T-cell (primary cell): ENCODE measurements around the gene TEX48. TPM values are rescaled to one million over a fixed set of nuclear protein-coding genes. Genes with fewer than 3 reads are reported as not detected.

Source experiments
- ATAC-seq, 4 experiments: fragments of 200-7000 bp in 3 of 4; fragments of 150-1000 bp in 1 of 4; cut with Tn5 transposase; replicated peaks in 1 of 4; 1 replicate in 3 of 4; 2 replicates in 1 of 4; pipeline ENCODE4 v1.10.0; 2021; ENCODE audit warnings: moderate library complexity in 3 of 4, mild to moderate bottlenecking in 2 of 4, moderate number of reproducible peaks in 1 of 4
- CTCF ChIA-PET, 2 donors: fragments of 300-600 bp; sonication (Branson Sonifier 250); formaldehyde crosslinking; loops; one replicate each; lab custom pipeline; 2022; ENCODE audit warnings: antibody characterized with exemption in 2 of 2; lab: Charles Lee
- POLR2A ChIA-PET, 2 donors: fragments of 300-600 bp; sonication (Branson Sonifier 250); formaldehyde crosslinking; loops; one replicate each; lab custom pipeline; 2022; ENCODE audit warnings: antibody characterized with exemption in 2 of 2; lab: Charles Lee
- DNase-seq, 35 experiments: peaks; one replicate each; pipeline versions ENCODE4 v3.0.0 to v3.0.0-alpha.2; 2013 to 2023
- H3K27ac ChIP-seq: one replicate; pipeline ENCODE4 v1.5.1; 2013; ENCODE audit warnings: low read length
- H3K27me3 ChIP-seq, 2 experiments: replicated peaks in 1 of 2; 1 replicate in 1 of 2; 2 replicates in 1 of 2; pipeline versions ENCODE4 v1.6.1 to v1.7.0; 2013; ENCODE audit warnings: low read length in 1 of 2, mixed read lengths in 1 of 2; ENCODE audit not compliant: control insufficient read depth in 2 of 2, insufficient read depth in 2 of 2; ENCODE audit errors: extremely low read depth in 1 of 2
- H3K36me3 ChIP-seq, 2 donors: 1 replicate in 1 of 2; 2 replicates in 1 of 2; pipeline versions ENCODE4 v1.6.1 to v1.7.0; 2013; ENCODE audit warnings: low read length in 1 of 2; ENCODE audit not compliant: control insufficient read depth in 2 of 2, insufficient read depth in 1 of 2; ENCODE audit errors: extremely low read depth in 1 of 2
- H3K4me1 ChIP-seq, 2 experiments: 1 replicate in 1 of 2; 2 replicates in 1 of 2; pipeline versions ENCODE4 v1.6.1 to v1.7.0; 2013; ENCODE audit warnings: low read length in 2 of 2, mixed read lengths in 1 of 2; ENCODE audit not compliant: insufficient read depth in 2 of 2, control insufficient read depth in 1 of 2; ENCODE audit errors: extremely low read depth in 1 of 2
- H3K4me3 ChIP-seq, 2 donors: 1 replicate in 1 of 2; 2 replicates in 1 of 2; pipeline versions ENCODE4 v1.5.1 to v1.7.0; 2013; ENCODE audit warnings: mild to moderate bottlenecking in 2 of 2, low read length in 1 of 2, moderate library complexity in 1 of 2; ENCODE audit not compliant: control insufficient read depth in 1 of 2; ENCODE audit errors: extremely low read depth in 1 of 2
- H3K9me3 ChIP-seq: 2 replicates; pipeline ENCODE4 v1.7.0; 2013
- H3K27ac Mint-ChIP-seq, 2 donors: one replicate each; pipeline ENCODE4 v1.8.0; 2020 to 2021; ENCODE audit warnings: mild to moderate bottlenecking in 2 of 2, mixed read lengths in 2 of 2
- H3K27me3 Mint-ChIP-seq, 2 donors: one replicate each; pipeline ENCODE4 v1.8.0; 2021 to 2022; ENCODE audit warnings: mixed read lengths in 2 of 2
- H3K36me3 Mint-ChIP-seq: one replicate; pipeline ENCODE4 v1.8.0; 2021; ENCODE audit warnings: mixed read lengths
- H3K4me1 Mint-ChIP-seq, 3 donors: one replicate each; pipeline ENCODE4 v1.8.0; 2020 to 2022; ENCODE audit warnings: mixed read lengths in 3 of 3, mild to moderate bottlenecking in 1 of 3
- H3K4me3 Mint-ChIP-seq, 3 donors: one replicate each; pipeline ENCODE4 v1.8.0; 2020 to 2022; ENCODE audit warnings: mild to moderate bottlenecking in 3 of 3, mixed read lengths in 3 of 3, moderate library complexity in 3 of 3
- H3K9me3 Mint-ChIP-seq, 3 donors: one replicate each; pipeline ENCODE4 v1.8.0; 2020 to 2022; ENCODE audit warnings: mixed read lengths in 3 of 3
- WGBS: methylation state at CpG from one replicate; pipeline ENCODE4 v1.1.5; 2013; ENCODE audit warnings: missing lambda C conversion rate; ENCODE audit not compliant: insufficient coverage; 5-methylcytosine and 5-hydroxymethylcytosine counted together
- total RNA-seq, 35 experiments: library from RNA in 6 of 35; stranded (reverse) in 6 of 35; fragments of 120-200 nt in 1 of 35; gene quantifications; one replicate each; pipeline versions ENCODE4 v1.2.1 to v1.2.4 and lab custom pipeline; 2013 to 2026

TEX48 gene
- total RNA-seq, 5 donors from 2014 or later (not counting 1 experiment from before 2014, with no cell fraction given): 0.51 TPM; not detected in 4

- no peaks in the 10 kb centered on the region for H3K36me3 ChIP-seq
- Mint-ChIP-seq H3K9me3 (no peaks in the 10 kb centered on the region), H3K36me3 (no peaks in the 10 kb centered on the region), H3K27me3 (no peaks in the 10 kb centered on the region), H3K4me1 (peaks cover 23 to 62% (median 40%) of the 10 kb centered on the region in 3 donors), H3K4me3 (peak overlapping the region; percentile 2 to 58 (median 41)), H3K27ac (peak overlapping the region; percentile 85 to 90)
- no peaks in the 10 kb centered on the region for H3K27me3 ChIP-seq
- no peaks in the 10 kb centered on the region for H3K9me3 ChIP-seq
- H3K4me1 ChIP-seq: peaks cover 0 to 20% of the 10 kb centered on the region in 2 experiments
- no CpG with 5 or more reads among the region's 11 CpGs for WGBS
- DNase-seq (peak in 34 of 35 experiments; percentile 16 to 69 (median 36)), ATAC-seq (peak; percentile 88 to 95 (median 92))
- ChIA-PET CTCF (interaction anchor here in 1 of 2 donors (0.6 to 2.6 kb wide), 7 partner anchors 10 to 215 kb away, joined by 3 to 6 read pairs (median 4); no protein-coding TSS in a partner anchor), POLR2A (interaction anchor here in 1 of 2 donors (0.6 kb wide), 2 partner anchors 113 to 317 kb away, joined by 3 read pairs; no protein-coding TSS in a partner anchor)
- H3K27ac ChIP-seq: peak overlapping the region; percentile 81
- peak overlapping the region in 1 of 2 donors; percentile 18 for H3K4me3 ChIP-seq
These were observed 9.3 kb upstream of the TEX48 start for GRCh38 chr9:114691046-114691955.

- no CpG with 5 or more reads among the region's 4 CpGs for WGBS
- Mint-ChIP-seq H3K36me3 (no peaks in the 10 kb centered on the region), H3K4me1 (peaks cover 30 to 65% (median 43%) of the 10 kb centered on the region in 3 donors), H3K4me3 (no peak overlapping the region), H3K9me3 (no peaks in the 10 kb centered on the region), H3K27ac (peak overlapping the region; percentile 85 to 90), H3K27me3 (no peaks in the 10 kb centered on the region)
- ATAC-seq: no peak
- DNase-seq: peak in 1 of 35 experiments; percentile 8
- Histone ChIP-seq H3K4me3 (no peak overlapping the region), H3K9me3 (no peaks in the 10 kb centered on the region), H3K4me1 (peaks cover 0 to 19% of the 10 kb centered on the region in 2 experiments), H3K36me3 (no peaks in the 10 kb centered on the region), H3K27ac (peak overlapping the region; percentile 81), H3K27me3 (no peaks in the 10 kb centered on the region)
- ChIA-PET CTCF (interaction anchor here in 1 of 2 donors (0.6 to 2.6 kb wide), 6 partner anchors 9 to 216 kb away, joined by 3 to 6 read pairs (median 4); no protein-coding TSS in a partner anchor), POLR2A (interaction anchor here in 1 of 2 donors (0.6 kb wide), 1 partner anchor 112 kb away, joined by 3 read pairs; no protein-coding TSS in a partner anchor)
These were observed 8.3 kb upstream of the TEX48 start for GRCh38 chr9:114690308-114690707.

DNA sequence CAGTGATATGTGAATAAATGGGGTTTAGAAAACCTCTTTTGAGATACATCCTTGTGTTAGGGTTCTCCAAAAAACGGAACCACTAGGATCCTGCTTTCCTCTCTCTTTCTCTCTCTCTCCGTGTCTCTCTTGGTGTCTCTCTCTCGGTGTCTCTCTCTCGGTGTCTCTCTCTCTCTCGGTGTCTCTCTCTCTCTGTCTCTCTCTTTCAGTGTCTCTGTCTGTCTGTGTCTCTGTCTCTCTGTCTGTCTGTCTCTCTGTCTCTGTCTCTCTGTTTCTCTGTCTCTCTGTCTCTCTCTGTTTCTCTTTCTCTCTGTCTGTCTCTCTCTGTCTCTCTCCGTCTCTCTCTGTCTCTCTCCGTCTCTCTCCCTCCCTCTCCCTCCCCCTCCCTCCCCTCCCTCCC is 7.8 kb upstream of the TEX48 start:
- Mint-ChIP-seq H3K9me3 (no peaks in the 10 kb centered on the region), H3K27ac (peak overlapping the region in 1 of 2 donors; percentile 90), H3K36me3 (no peaks in the 10 kb centered on the region), H3K4me1 (peaks cover 30 to 62% (median 39%) of the 10 kb centered on the region in 3 donors), H3K27me3 (no peaks in the 10 kb centered on the region), H3K4me3 (peak overlapping the region in 1 of 3 donors; percentile 6)
- no peak overlapping the region for H3K4me3 ChIP-seq
- H3K27ac ChIP-seq: no peak overlapping the region
- CTCF ChIA-PET: interaction anchor here (0.5 to 2.6 kb wide), 5 partner anchors 9 to 325 kb away, joined by 3 to 6 read pairs (median 5); no protein-coding TSS in a partner anchor
- peaks cover 0 to 19% of the 10 kb centered on the region in 2 experiments for H3K4me1 ChIP-seq
- no peaks in the 10 kb centered on the region for H3K9me3 ChIP-seq
- WGBS: 97% methylated on average over 5 of the region's 7 CpGs
- POLR2A ChIA-PET: no interaction called here
- no peak for DNase-seq
- H3K27me3 ChIP-seq: no peaks in the 10 kb centered on the region
- ATAC-seq: no peak
- no peaks in the 10 kb centered on the region for H3K36me3 ChIP-seq

- H3K36me3 Mint-ChIP-seq: no peaks in the 10 kb centered on the region
- Histone ChIP-seq H3K4me3 (no peak overlapping the region), H3K36me3 (no peaks in the 10 kb centered on the region), H3K9me3 (no peaks in the 10 kb centered on the region), H3K27ac (no peak overlapping the region), H3K4me1 (peaks cover 0 to 19% of the 10 kb centered on the region in 2 experiments), H3K27me3 (no peaks in the 10 kb centered on the region)
- ChIA-PET POLR2A (no interaction called here), CTCF (interaction anchor here (0.5 to 1.6 kb wide), 3 partner anchors 9 to 325 kb away, joined by 3 to 5 read pairs (median 3); no protein-coding TSS in a partner anchor)
- no CpG with 5 or more reads among the region's 3 CpGs for WGBS
- no peak overlapping the region for H3K27ac Mint-ChIP-seq
- no peaks in the 10 kb centered on the region for H3K9me3 Mint-ChIP-seq
- ATAC-seq (no peak), DNase-seq (no peak)
- no peaks in the 10 kb centered on the region for H3K27me3 Mint-ChIP-seq
- no peak overlapping the region for H3K4me3 Mint-ChIP-seq
- peaks cover 30 to 59% (median 34%) of the 10 kb centered on the region in 3 donors for H3K4me1 Mint-ChIP-seq
These were observed 7.1 kb upstream of the TEX48 start for GRCh38 chr9:114688909-114689610.

DNA sequence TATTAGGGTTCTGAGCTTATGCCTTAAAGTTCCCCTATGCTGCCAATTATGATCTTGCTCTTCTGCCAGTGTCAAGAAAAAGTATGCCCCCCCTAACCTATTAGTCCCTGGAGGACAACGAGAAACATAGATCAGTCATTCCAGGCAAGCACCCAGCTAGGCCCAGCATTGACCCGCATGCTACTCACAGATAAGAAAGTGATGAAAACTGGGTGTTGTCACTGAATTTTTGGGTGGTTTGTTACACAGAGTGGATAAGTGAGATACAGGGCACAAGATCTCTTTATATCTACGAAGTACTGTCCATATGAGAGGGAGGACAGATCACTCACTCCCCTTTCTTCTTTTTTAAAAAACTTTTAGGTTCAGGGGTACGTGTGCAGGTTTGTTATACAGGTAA is 6.4 kb upstream of the TEX48 start:
- peaks cover 30 to 62% (median 34%) of the 10 kb centered on the region in 3 donors for H3K4me1 Mint-ChIP-seq
- ChIA-PET CTCF (interaction anchor here in 1 of 2 donors (0.6 to 1.6 kb wide), 2 partner anchors 8 to 315 kb away, joined by 3 to 5 read pairs; no protein-coding TSS in a partner anchor), POLR2A (no interaction called here)
- H3K4me3 Mint-ChIP-seq: no peak overlapping the region
- ATAC-seq: no peak
- Histone ChIP-seq H3K9me3 (no peaks in the 10 kb centered on the region), H3K27me3 (no peaks in the 10 kb centered on the region), H3K4me3 (no peak overlapping the region), H3K27ac (no peak overlapping the region), H3K36me3 (no peaks in the 10 kb centered on the region), H3K4me1 (peaks cover 0 to 19% of the 10 kb centered on the region in 2 experiments)
- H3K9me3 Mint-ChIP-seq: no peaks in the 10 kb centered on the region
- H3K27me3 Mint-ChIP-seq: no peaks in the 10 kb centered on the region
- no peaks in the 10 kb centered on the region for H3K36me3 Mint-ChIP-seq
- no peak for DNase-seq
- no peak overlapping the region for H3K27ac Mint-ChIP-seq
- WGBS: no CpG with 5 or more reads among the region's 4 CpGs

DNA sequence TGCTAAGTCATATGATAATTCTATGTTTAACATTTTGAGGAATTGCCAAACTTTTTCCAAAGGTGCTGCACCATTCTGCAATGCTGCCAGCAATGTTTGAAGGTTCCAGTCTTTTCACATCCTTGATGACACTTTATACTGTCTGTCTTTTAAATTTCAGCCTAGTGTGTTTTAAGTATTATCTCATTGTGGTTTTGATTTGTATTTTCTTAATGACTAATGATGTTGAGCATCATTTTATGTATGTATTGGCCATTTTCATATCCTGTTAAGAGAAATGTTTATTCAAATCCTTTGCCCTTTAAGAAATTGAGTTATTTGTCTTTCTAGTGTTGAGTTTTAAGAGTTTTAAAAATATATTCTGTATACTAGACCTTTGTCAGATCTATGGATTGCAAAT is 5.0 kb upstream of the TEX48 start:
- no peaks in the 10 kb centered on the region for H3K36me3 Mint-ChIP-seq
- Histone ChIP-seq H3K9me3 (no peaks in the 10 kb centered on the region), H3K36me3 (no peaks in the 10 kb centered on the region), H3K27me3 (no peaks in the 10 kb centered on the region), H3K4me1 (peaks cover 0 to 21% of the 10 kb centered on the region in 2 experiments), H3K4me3 (no peak overlapping the region), H3K27ac (no peak overlapping the region)
- CTCF ChIA-PET: no interaction called here
- no peaks in the 10 kb centered on the region for H3K27me3 Mint-ChIP-seq
- DNase-seq (no peak), ATAC-seq (no peak)
- POLR2A ChIA-PET: no interaction called here
- no peak overlapping the region for H3K4me3 Mint-ChIP-seq
- no peaks in the 10 kb centered on the region for H3K9me3 Mint-ChIP-seq
- H3K27ac Mint-ChIP-seq: peak overlapping the region in 1 of 2 donors; percentile 41
- H3K4me1 Mint-ChIP-seq: peaks cover 29 to 57% (median 34%) of the 10 kb centered on the region in 3 donors
